NCI-H345 (cell line): ENCODE results near the gene NPAS2.
A peak's percentile ranks its signal among the peaks of the same experiment; 100 is the strongest.

Source experiments
- DNase-seq: peaks from one replicate; lab custom pipeline; 2025; lab: John Stamatoyannopoulos, UW

NPAS2 gene

DNA sequence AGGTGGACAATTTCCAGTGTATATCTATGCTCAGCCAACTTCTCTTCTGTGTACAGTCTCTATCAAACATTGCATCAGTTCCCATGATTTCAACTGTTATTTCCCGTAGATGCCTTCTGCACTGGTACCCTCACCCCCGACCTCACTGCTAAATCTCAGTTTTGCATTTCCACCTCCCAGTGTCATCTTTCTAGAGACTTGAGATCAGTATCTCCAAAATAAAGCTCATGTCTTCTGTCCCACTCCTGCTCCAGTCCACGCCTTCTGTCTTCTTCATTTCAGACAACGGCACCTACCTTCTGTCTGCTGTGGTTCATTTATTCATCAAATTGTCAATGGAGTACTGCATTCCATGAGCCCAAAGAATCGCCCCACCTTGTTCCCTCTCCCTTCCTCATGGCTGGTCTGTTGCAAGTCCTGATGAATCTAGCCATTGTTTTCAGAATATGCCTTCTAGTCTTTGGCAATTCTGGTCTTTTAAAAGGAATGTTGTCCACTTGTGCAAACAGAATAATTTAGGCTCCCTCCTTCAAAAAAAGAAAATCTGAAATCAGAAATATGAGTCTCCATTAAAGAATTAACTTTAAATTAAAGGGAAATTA lies 23.3 kb upstream of the NPAS2 start:
- DNase-seq, result no peak

GRCh38 chr2:100799686-100800085 lies 20.3 kb upstream of the NPAS2 start:
- peak; percentile 35 for DNase-seq

GRCh38 chr2:100800915-100801314 lies 19.0 kb upstream of the NPAS2 start:
- no peak for DNase-seq

- DNase-seq, result no peak
Measured at GRCh38 chr2:100801402-100801801, 18.5 kb upstream of the NPAS2 start.

DNA sequence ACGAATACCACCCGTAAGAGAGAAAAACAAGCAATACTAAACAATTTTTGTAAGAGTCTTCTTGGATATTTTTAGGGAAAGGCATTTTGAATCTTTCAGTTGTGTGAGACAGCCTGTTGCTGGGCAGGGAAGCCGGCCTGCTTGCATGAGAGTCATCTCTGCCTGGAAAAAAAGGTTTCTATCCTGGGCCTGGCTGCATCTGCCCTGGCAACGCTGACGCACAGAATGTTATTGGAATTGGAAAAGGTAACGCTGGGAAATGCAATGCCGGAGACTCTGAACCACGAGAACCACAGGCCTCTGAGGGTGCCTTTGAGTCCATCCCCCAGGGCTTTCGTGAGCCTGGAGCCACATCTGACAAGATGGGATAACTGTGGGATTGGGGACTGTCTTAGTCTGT lies 17.9 kb upstream of the NPAS2 start:
- no peak for DNase-seq

GRCh38 chr2:100803334-100803733 lies 16.6 kb upstream of the NPAS2 start:
- no peak for DNase-seq

GRCh38 chr2:100806550-100806949 lies 13.4 kb upstream of the NPAS2 start:
- no peak for DNase-seq

DNA sequence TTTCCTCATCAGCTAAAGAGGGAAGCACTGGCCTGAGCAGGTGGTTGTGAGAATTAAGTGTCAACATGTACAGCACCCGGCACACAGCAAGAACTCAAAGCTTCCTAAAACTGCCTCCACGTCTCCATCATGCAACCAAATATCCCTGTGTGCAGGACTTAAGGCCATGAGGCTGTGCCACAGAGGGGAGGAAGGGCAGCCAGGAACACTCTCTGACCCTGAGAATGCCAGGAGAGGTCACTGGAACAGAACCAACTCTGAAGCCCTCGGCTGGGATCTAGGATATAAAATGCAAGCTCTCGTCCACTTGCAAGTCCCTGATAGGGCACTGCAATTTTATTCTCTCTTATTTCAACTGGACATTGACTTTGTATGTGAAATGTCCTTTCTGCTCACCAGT lies 12.2 kb upstream of the NPAS2 start:
- no peak for DNase-seq

DNA sequence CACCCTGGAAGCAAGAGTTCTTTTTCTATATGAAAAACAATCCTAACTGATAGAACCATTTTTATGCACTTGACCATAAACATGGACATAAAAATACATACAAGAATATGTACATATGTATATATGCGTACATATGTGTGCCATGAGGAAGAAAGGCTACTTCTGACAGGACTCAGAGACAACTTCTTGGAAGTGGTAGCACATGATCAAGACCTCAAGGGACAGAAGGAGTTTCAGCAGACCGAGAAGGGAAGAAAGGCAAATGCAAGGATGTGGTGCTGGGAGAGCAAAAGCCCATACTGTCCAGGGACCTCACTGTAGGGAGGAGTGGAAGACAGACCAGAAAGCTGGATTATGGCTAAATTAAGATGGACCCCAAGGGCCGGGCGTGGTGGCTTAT lies 11.4 kb upstream of the NPAS2 start:
- no peak for DNase-seq

- DNase-seq, result no peak
Measured at GRCh38 chr2:100809506-100809905, 10.4 kb upstream of the NPAS2 start.

GRCh38 chr2:100810603-100811145 lies 9.3 kb upstream of the NPAS2 start:
- DNase-seq, result no peak

GRCh38 chr2:100812116-100812515 lies 7.8 kb upstream of the NPAS2 start:
- DNase-seq, result no peak

- no peak for DNase-seq
Measured at GRCh38 chr2:100812573-100812972, 7.4 kb upstream of the NPAS2 start.

DNA sequence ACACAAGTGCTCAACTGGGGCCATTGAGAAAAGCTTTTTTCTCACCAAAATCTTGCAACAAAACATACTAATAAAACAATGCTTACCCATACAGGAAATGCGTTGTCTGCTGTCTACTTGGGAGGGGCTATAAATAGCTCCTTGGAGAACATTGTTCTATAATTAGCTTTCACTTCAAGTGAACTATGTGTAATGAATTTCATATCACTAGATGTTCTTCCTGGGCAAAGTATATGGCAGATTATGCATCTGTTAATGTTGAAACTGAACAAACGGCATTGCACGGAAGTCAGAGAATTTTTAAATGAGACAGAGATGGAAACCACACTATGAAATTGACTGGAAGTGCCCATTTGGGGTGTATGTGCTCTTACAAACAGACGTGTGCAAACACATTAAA lies 6.4 kb upstream of the NPAS2 start:
- no peak for DNase-seq

DNA sequence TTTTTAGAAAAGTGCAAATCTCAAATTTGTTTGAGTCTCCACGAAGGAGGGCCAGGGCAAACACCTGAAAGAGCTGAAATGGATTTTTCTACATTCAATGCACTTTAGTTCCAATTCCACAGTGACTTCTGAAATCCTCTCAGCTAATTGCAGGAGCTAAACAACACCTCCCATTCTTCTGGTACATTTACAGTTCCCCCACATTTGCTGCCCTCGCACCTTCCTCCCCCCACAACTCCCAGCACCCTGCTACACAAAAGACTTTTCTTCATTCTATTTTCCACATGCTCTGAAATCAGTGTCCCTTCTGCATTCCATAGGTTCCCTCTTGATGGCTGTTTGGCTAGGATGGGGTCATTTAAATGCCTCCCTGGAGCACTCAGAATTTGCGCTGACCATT lies 5.9 kb upstream of the NPAS2 start:
- no peak for DNase-seq

GRCh38 chr2:100814453-100814852 lies 5.5 kb upstream of the NPAS2 start:
- no peak for DNase-seq

DNA sequence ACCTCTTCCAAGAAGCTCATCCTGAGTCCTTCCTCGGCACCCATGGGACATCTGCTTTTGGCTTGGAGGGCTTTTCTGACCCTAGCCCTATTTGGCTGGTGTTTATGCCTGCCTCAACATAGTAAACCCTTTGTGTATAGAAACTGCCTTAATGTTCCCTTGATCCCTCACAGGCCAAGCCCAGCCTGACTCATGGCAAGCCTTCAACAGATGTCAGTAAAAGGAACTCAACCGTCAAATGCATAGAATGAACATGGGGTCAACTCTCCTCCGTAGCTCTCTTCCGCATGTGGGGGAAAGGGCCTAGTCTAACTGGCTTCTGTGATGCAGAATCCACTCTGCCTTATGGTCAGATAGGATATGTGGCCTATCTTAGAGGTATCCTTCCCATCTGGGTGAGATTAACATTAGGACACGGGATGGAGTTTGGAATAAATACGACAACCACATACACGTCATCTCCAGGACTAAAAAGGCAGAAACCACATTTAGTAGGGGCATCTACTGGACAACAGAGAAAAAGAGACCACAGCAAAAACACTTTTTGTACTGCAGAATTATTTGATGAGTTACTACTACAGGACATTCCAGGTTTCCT lies 2.5 kb upstream of the NPAS2 start:
- no peak for DNase-seq

- no peak for DNase-seq
Measured at GRCh38 chr2:100818003-100818605, 1.8 kb upstream of the NPAS2 start.

- no peak for DNase-seq
Measured at GRCh38 chr2:100818606-100819369, 1.2 kb upstream of the NPAS2 start.

- no peak for DNase-seq
Measured at GRCh38 chr2:100820273-100820522, 259 bp downstream of the NPAS2 start.

DNA sequence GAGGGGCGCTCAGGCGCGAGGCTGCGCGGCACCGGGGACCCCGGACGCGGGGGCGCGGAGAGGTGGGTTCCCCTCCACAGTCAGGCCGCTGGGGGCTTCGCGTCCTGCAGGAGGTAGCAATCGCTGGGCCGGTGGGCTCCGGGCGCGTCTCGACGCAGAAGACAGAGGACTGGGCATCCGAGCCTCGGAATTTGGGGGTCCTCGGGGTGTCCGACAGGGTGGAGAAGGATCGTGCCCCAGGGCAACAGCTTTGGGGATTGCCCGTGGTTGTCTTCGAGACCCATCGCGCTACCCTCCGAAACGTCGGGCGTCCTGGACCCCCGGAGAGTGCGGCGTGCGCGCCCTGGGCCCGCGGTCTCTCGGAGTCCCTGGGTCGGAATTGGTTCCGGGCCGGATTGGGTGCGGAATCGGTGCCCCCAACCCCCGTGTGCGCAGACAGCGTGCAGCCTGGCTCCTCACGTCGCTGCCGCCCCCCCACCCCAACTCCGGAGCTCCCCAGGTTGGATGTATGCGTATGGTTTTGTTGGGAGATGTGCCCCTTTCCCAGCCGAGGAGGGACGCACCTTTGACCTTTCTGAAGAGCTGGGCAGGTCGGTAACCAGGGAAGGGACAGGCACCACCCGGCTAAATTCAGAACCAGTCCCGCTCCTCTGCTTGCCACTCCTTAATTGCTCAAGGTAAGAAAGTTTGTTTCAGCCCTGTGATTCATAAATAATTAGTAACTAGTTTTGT lies 750 bp downstream of the NPAS2 start:
- no peak for DNase-seq

DNA sequence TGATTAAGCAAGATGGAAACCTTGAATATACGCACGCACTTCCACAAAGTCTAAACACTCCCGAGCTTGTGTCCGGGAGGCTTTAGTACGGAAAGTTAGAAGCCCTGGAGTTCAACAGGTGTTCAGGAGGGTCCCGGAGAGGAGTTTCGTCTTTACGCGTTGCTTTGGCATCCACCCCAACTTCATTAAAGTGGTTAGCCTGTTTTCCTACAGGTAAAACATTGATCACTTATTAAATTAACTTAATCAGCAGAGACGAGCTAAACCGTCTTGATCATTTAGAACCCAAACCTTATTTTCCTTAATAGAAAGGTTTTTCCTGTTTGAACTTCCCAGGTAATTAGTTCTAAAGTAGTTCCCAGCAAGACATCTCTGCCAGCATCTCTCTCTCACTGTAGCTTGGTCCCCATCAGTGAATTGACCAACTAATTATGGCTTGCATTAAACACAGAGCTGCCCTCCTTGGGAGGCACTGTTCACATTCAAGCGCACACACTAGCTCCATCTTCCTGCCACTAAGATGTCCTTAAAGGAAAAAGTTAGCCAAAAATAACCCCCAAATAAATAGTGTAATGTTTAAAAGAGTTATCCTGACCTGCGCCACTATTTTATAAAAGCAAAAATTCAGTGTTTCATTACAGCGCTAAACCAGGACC lies 1.4 kb downstream of the NPAS2 start:
- no peak for DNase-seq
